TTC549 (cell line): ENCODE measurements around the gene NCAPG.

Experiments used
- FAIRE-seq: peaks from 2 replicates; lab custom pipeline; 2012; peaks lifted over from hg19 to GRCh38; lab: Jason Lieb, UNC

The NCAPG gene

DNA sequence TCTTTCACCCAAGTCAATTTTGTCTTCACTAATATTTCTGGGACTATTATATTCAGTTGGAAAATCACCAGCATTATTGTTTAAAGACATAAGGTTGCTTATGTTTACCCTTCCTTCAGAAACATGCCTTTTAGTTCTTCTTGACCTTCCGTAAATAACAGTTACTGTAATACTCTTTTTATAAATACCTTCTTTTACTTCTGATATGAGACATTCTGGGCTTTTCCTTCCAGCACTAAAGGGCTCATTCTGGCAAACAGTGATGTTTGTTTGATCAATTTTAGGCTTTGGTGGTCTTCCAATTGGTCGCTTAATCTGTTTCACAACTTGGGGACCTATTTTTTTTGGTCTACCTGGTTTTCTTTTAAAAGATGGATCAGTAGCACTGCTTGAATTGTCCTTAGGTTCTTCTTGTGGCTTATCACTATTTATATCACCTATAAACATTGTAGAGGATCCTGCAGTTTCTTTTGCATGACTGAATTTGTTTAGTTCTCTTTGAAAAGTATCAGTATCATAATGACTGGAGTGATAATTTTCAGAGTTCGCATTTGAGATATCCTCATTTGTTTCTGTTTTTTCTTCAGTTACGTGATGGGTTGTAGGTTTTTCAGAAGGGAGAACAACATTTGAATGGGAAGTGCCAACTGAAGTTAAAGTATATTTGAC is 64.8 kb downstream of the NCAPG start:
- no peak for FAIRE-seq

DNA sequence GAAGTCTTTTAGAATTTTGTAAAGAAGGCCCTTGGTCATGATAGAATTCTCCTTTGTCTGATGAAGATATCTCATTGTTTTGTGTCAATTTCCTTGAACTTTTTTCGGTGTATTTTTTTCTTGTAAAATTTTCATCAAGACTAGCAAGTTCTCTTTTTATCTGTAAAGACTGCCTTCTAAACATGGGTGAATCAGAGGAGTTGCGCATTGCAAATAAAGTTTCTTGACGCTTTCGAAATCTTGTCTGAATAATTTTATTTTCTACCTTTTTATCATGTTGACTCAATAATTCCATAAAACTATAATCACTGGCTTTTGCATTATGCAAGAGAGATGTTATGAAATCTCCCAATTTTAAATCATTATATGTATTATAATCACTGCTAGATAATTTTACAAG is 66.2 kb downstream of the NCAPG start:
- no peak for FAIRE-seq

DNA sequence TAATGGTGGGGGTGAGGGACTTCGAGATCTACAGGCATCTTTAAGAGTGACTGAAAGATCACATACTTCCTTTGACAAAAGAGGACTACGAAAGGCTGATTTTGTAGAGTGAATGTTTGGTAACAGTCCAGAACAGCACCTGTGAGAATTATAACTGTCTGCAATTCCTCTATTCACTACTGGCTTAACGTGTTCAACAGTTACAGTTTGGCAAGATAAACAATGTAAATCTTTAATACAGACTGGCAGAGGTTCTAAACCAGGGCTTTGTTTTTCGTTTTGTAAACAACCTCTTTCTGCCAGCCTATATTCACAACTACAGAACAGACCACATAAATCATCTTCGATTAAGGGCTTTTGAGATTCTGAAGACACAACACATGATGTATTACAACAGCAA is 66.9 kb downstream of the NCAPG start:
- no peak for FAIRE-seq

DNA sequence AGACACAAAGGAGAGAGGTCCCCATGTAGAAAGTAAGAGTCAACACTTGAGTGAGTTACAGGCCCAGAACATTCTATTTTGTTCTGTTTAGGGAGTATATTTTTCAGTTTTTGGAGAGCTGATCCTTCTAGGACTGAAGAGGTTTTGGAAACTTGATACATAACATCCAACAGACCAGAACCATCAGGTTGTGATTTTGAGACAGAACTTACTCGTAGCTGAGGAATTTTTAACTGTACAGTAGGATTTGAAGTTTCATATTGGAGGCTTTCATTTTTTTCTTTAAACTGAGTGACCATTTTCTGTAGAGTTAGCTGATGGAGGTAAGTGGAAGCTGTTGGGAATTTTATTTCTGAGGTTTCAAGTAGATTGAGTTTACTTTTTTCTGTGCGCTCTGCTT is 73.3 kb downstream of the NCAPG start:
- no peak for FAIRE-seq

DNA sequence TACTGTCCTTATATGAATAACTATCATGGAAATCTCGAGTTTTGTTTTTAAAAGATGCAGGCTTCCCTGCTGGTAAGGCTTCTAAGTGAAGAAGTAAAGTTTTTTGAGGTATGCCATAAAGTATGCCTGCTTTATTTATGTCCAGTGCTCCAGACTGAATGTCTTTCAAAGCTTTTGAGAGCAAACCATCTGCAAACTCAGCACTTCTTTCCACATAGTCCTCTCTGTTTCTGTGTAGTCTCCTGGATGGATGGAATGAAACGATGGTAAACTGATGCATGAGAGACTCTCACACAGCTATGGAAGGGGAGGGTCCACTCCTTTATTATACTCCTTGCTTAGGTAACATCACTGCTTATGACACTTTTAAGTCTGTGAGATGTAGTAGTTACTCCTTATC is 73.7 kb downstream of the NCAPG start:
- no peak for FAIRE-seq

DNA sequence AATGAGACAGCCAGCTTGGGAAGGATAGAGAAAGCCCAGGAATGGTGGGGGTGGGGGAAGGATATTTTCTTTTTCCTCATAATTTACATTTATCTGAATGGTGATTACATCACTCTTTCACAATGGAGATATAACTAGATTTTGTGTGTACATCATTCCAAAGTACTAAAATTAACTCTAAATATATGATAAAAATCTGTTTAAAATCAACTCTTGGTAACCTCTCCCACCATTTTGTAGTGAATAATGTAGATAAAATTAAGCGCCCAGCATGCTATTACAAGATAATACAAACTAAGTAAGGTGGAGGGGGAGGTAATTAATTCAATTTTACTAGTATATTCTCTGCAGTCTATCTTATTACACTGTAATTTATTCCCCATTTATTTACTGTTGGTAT is 78.9 kb downstream of the NCAPG start:
- FAIRE-seq: no peak

DNA sequence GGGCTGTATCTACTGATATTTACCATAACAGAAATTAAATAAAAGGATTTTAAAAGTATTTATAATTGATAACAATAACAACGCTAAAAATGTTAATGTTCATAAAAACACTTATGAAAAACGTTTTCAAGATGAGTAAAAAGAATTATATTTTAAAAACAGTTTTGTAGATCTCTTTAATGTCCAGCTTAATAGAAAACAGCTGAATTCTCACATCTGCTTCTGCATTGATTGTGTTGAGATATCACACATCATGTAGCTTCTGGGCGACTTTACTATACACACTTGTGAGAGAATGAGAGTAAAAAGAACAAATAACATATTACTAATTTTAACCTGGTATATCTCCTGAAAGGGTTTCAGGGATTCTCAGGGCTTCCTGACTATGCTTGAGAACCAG is 83.6 kb downstream of the NCAPG start:
- no peak for FAIRE-seq
